Small intestine (tissue), 7 donors: ENCODE data around the gene PLXDC2. TPM values are rescaled to one million over a fixed set of nuclear protein-coding genes. Genes with fewer than 3 reads are reported as not detected.
"Not testable (repeated sequence)": the region's sequence is repeated elsewhere in the genome, so short reads cannot be mapped to it uniquely, and the experiment has no call there.

Experiments
- DNase-seq, 2 donors: peaks; one replicate each; pipeline versions ENCODE4 v3.0.0 to v3.0.0-alpha.2; 2013
- FAIRE-seq: peaks from 2 replicates; lab custom pipeline; 2012; peaks lifted over from hg19 to GRCh38; lab: Jason Lieb, UNC
- H3K27ac ChIP-seq, 3 donors: one replicate each; pipeline ENCODE4 v1.5.1; 2013; ENCODE audit warnings: low read length in 2 of 3, mild to moderate bottlenecking in 2 of 3, control low read depth in 1 of 3, inconsistent platforms in 1 of 3, low read depth in 1 of 3, moderate library complexity in 1 of 3
- H3K27me3 ChIP-seq, 3 donors: one replicate each; pipeline ENCODE4 v1.6.1; 2013; ENCODE audit warnings: low read length in 3 of 3, inconsistent platforms in 1 of 3; ENCODE audit not compliant: control insufficient read depth in 3 of 3, insufficient read depth in 3 of 3
- H3K36me3 ChIP-seq, 3 donors: one replicate each; pipeline ENCODE4 v1.6.1; 2013; ENCODE audit warnings: low read length in 3 of 3, inconsistent platforms in 1 of 3, low read depth in 1 of 3, mild to moderate bottlenecking in 1 of 3, moderate library complexity in 1 of 3; ENCODE audit not compliant: control insufficient read depth in 3 of 3, insufficient read depth in 2 of 3
- H3K4me1 ChIP-seq, 3 donors: one replicate each; pipeline ENCODE4 v1.6.1; 2013; ENCODE audit warnings: low read length in 2 of 3, inconsistent platforms in 1 of 3, low read depth in 1 of 3, mild to moderate bottlenecking in 1 of 3, moderate library complexity in 1 of 3; ENCODE audit not compliant: control insufficient read depth in 3 of 3, insufficient read depth in 2 of 3
- H3K4me3 ChIP-seq, 3 donors: one replicate each; pipeline ENCODE4 v1.5.1; 2013; ENCODE audit warnings: low read length in 3 of 3, control low read depth in 1 of 3, inconsistent platforms in 1 of 3, low read depth in 1 of 3, mild to moderate bottlenecking in 1 of 3, moderate library complexity in 1 of 3
- H3K9me3 ChIP-seq, 2 donors: one replicate each; pipeline ENCODE4 v1.6.1; 2013; ENCODE audit warnings: low read depth in 1 of 2, low read length in 1 of 2; ENCODE audit not compliant: control insufficient read depth in 2 of 2, insufficient read depth in 1 of 2
- WGBS, 3 donors: extraction: QIAGEN DNeasy Blood & Tissue Kit; methylation state at CpG; one replicate each; pipeline ENCODE4 v1.1.7; 2013; 5-methylcytosine and 5-hydroxymethylcytosine counted together
- polyA plus RNA-seq, 4 donors: library from polyadenylated mRNA; stranded (reverse) in 3 of 4; unstranded in 1 of 4; fragments of 200-250 nt in 3 of 4; fragments of 120-200 nt in 1 of 4; gene quantifications; one replicate each; pipeline versions ENCODE4 v1.2.1 to v1.2.3, GENCODE V29; 2013
- donor health status: healthy with polysubstance abuse.
- donor health status: control.
- donor health status: control.
- donor health status: Bipolar disorder and iron deficiency.
- donor health status: healthy.

Gene PLXDC2
- polyA plus RNA-seq, 4 donors: 0.81 to 18.3 (median 3.4) TPM

DNA sequence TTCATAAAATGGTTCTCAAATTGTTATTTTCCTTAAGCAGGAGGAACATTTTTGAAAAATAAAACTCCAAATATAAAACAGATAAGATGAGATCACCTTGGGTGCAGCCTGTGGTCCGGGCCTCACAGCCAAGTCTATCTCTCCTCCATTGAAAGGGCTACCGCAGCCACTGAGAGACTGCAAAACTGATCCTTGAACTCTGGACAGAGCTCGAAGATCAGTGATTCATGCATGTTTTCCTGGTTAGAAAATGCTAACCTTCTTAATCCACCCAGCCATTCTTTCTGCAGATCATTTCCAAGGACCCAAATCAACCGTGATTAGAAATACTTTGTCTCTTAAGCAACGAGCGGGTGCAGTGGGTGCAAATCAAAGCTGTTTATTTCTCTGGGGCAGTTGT, 378.8 kb downstream of the PLXDC2 start:
- WGBS, 3 donors: 48 to 72% (median 52%) methylated on average over 6 of the region's 6 CpGs
- DNase-seq (peak; percentile 47 to 82), FAIRE-seq (no peak)
- no peaks in the 10 kb centered on the region for H3K36me3 ChIP-seq
- H3K4me3 ChIP-seq: no peak overlapping the region
- H3K9me3 ChIP-seq: no peaks in the 10 kb centered on the region
- no peak overlapping the region for H3K27ac ChIP-seq
- H3K4me1 ChIP-seq: no peaks in the 10 kb centered on the region
- H3K27me3 ChIP-seq: no peaks in the 10 kb centered on the region

GRCh38 chr10:20200758-20201157, 384.5 kb downstream of the PLXDC2 start:
- H3K4me1 ChIP-seq: no peaks in the 10 kb centered on the region
- H3K4me3 ChIP-seq: no peak overlapping the region
- no peak overlapping the region for H3K27ac ChIP-seq
- no peaks in the 10 kb centered on the region for H3K9me3 ChIP-seq
- 83 to 92% (median 87%) methylated on average over 1 of the region's 1 CpG for WGBS, 3 donors
- H3K27me3 ChIP-seq: no peaks in the 10 kb centered on the region
- DNase-seq: no peak
- no peak for FAIRE-seq
- H3K36me3 ChIP-seq: no peaks in the 10 kb centered on the region

DNA sequence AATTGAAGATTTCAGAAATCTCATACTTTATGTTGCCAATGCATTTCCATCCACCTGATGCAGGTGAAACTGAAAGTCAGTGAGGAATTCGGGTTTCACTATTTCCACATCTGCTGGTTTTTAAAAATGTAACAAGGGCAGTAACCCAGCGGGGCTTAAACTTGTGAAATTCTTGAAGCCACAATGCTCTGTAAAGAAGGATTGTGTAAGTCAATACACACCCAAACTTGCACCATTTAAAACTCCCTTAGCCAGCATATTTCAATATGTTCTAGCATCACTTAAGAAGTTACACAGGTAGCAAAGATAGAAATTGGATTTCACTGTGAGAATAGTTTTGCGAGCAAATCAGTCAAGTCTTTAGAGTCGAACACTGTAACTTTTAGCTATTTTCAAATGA, 386.1 kb downstream of the PLXDC2 start:
- Histone ChIP-seq H3K4me1 (no peaks in the 10 kb centered on the region), H3K9me3 (no peaks in the 10 kb centered on the region), H3K27ac (no peak overlapping the region), H3K36me3 (no peaks in the 10 kb centered on the region), H3K4me3 (no peak overlapping the region), H3K27me3 (no peaks in the 10 kb centered on the region)
- no peak for FAIRE-seq
- WGBS, 3 donors: 82 to 90% (median 90%) methylated on average over 4 of the region's 4 CpGs
- no peak for DNase-seq

GRCh38 chr10:20207653-20208052, 391.4 kb downstream of the PLXDC2 start:
- Histone ChIP-seq H3K27me3 (no peaks in the 10 kb centered on the region), H3K9me3 (no peaks in the 10 kb centered on the region), H3K4me1 (no peaks in the 10 kb centered on the region), H3K36me3 (no peaks in the 10 kb centered on the region), H3K27ac (no peak overlapping the region), H3K4me3 (no peak overlapping the region)
- DNase-seq (no peak), FAIRE-seq (no peak)

DNA sequence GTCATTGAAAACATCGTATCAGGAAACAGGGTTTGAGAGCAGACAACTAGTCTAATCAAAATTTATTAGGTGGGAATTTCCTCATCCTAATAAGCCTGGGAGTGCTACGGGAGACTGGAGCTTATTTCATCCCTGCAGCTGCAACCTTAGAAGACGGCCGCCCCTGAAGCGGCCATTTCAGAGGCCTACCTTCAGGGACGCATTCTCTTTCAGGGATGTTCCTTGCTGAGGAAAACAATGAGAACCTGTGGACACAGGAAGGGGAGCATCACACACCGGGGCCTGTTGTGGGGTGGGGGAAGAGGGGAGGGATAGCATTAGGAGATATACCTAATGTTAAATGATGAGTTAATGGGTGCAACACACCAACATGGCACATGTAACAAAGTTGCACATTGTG, 392.9 kb downstream of the PLXDC2 start:
- not testable (repeated sequence) for H3K4me3 ChIP-seq, FAIRE-seq, DNase-seq, H3K36me3 ChIP-seq, H3K4me1 ChIP-seq, H3K27me3 ChIP-seq, H3K27ac ChIP-seq, H3K9me3 ChIP-seq
- WGBS, 3 donors: 94 to 97% (median 96%) methylated on average over 7 of the region's 7 CpGs

DNA sequence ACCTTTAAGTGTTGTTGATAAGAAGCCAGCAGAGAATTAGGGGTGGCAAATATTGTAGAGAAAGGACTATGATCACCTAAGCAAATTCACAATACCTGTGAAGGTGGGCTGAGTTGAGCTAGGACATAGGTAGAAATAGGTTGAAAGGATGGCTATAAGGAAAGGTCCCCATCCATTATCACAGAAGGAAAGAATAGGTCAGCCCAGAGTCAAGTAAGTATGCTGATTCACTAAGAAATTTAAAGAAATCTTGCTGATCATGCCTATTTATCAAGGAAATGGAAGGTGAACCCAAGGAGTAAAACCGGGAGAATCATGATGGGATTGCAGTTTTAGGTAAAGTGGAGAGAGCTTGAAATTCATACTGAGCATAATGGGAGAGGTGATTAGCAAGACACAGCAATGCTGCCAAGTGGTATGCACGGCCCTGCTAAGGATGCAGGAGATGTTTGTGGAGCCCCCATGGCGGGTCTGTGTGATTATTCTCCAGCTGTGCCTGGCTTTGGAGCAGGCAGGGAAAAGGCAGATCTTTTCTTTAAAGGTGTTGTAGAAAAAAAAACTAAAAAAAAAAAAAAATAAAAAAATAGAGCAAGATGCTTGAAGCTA, 399.4 kb downstream of the PLXDC2 start:
- Histone ChIP-seq H3K27ac (no peak overlapping the region), H3K9me3 (no peaks in the 10 kb centered on the region), H3K4me1 (no peaks in the 10 kb centered on the region), H3K4me3 (no peak overlapping the region), H3K27me3 (no peaks in the 10 kb centered on the region), H3K36me3 (no peaks in the 10 kb centered on the region)
- 77 to 85% (median 79%) methylated on average over 3 of the region's 3 CpGs for WGBS, 3 donors
- FAIRE-seq (no peak), DNase-seq (no peak)

- DNase-seq (no peak), FAIRE-seq (no peak)
- H3K27me3 ChIP-seq: no peaks in the 10 kb centered on the region
- no peaks in the 10 kb centered on the region for H3K9me3 ChIP-seq
- H3K36me3 ChIP-seq: no peaks in the 10 kb centered on the region
- WGBS, 3 donors: 38 to 55% (median 43%) methylated on average over 1 of the region's 1 CpG
- no peak overlapping the region for H3K27ac ChIP-seq
- no peaks in the 10 kb centered on the region for H3K4me1 ChIP-seq
- H3K4me3 ChIP-seq: no peak overlapping the region
These were observed 405.1 kb downstream of the PLXDC2 start for GRCh38 chr10:20221356-20221755.

- H3K27me3 ChIP-seq: no peaks in the 10 kb centered on the region
- no peaks in the 10 kb centered on the region for H3K36me3 ChIP-seq
- no peaks in the 10 kb centered on the region for H3K4me1 ChIP-seq
- H3K4me3 ChIP-seq: no peak overlapping the region
- no peak for DNase-seq
- no peaks in the 10 kb centered on the region for H3K9me3 ChIP-seq
- H3K27ac ChIP-seq: no peak overlapping the region
- no peak for FAIRE-seq
These were observed 412.5 kb downstream of the PLXDC2 start for GRCh38 chr10:20228729-20229128.

DNA sequence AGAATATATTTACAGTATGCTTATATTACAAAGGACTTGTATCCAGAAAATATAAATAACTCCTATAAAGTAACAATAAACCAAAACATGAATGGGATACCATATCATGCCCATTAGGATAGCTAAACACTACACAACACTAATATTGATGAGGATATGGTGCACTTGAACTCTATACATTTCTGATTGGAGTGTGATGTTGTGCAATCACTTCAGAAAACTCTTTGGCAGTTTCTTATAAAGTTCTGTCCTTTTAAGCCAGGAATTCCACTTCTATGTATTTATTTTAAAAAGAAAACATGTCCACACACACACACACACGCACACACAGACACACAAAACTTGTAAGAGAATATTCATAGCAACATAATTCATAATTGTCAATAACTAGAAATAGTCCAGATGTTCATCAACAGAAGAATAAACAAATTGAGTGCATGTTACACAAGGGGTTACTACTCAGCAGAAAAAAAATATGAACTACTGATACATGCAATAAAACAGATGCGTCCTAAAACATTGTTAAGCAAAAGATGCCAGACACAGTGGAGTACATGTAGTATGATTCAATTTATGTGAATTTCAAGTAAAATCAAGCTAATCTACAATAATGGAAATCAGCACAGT, 416.0 kb downstream of the PLXDC2 start:
- DNase-seq (no peak), FAIRE-seq (no peak)
- no peaks in the 10 kb centered on the region for H3K9me3 ChIP-seq
- 69 to 87% (median 84%) methylated on average over 2 of the region's 2 CpGs for WGBS, 3 donors
- H3K4me1 ChIP-seq: no peaks in the 10 kb centered on the region
- peaks cover 0 to 2% (median 0%) of the 10 kb centered on the region in 3 donors for H3K36me3 ChIP-seq
- no peaks in the 10 kb centered on the region for H3K27me3 ChIP-seq
- H3K4me3 ChIP-seq: no peak overlapping the region
- no peak overlapping the region for H3K27ac ChIP-seq
